Ovary (tissue), 9 donors: ENCODE measurements around the gene NRCAM. TPM values are rescaled to one million over a fixed set of nuclear protein-coding genes. Genes with fewer than 3 reads are reported as not detected.

Source experiments
- DNase-seq, 5 donors: peaks; one replicate each; pipeline ENCODE4 v3.0.0-alpha.2; 2019 to 2020
- H3K27ac ChIP-seq, 2 donors: fragments of 200-600 bp; one replicate each; pipeline versions ENCODE4 v1.5.1 to v1.8.0; 2019 to 2022
- H3K27me3 ChIP-seq: fragments of 200-600 bp; one replicate; pipeline ENCODE4 v1.8.0; 2022
- H3K36me3 ChIP-seq: fragments of 200-600 bp; sonication (generic); one replicate; pipeline ENCODE4 v1.5.1; 2019
- H3K4me1 ChIP-seq: one replicate; pipeline ENCODE4 v1.8.1; 2013; ENCODE audit warnings: mild to moderate bottlenecking, moderate library complexity; ENCODE audit not compliant: insufficient read depth
- H3K4me3 ChIP-seq: fragments of 200-600 bp; sonication (generic); one replicate; pipeline ENCODE4 v1.5.1; 2017
- H3K9me3 ChIP-seq, 2 donors: fragments of 200-600 bp in 1 of 2; sonication (generic) in 1 of 2; one replicate each; pipeline versions ENCODE4 v1.5.1 to v1.8.1; 2013 to 2019; ENCODE audit warnings: mild to moderate bottlenecking in 1 of 2, moderate library complexity in 1 of 2
- EP300 ChIP-seq: sonication (generic); formaldehyde crosslinking; IDR thresholded peaks from one replicate; pipeline ENCODE4 v1.6.1; 2017; ENCODE audit warnings: antibody characterized with exemption
- POLR2A ChIP-seq: fragments of 450-650 bp; IDR thresholded peaks from one replicate; pipeline ENCODE4 v1.6.1; 2017; ENCODE audit warnings: antibody characterized with exemption, mild to moderate bottlenecking, moderate library complexity
- WGBS, 3 donors: extraction: QIAGEN DNeasy Blood & Tissue Kit in 1 of 3; methylation state at CpG; one replicate each; pipeline versions ENCODE4 v1.1.5 to v1.1.7; 2013 to 2017; 5-methylcytosine and 5-hydroxymethylcytosine counted together
- intact Hi-C, 4 donors: fragments of 100-400 bp; cut with DNase I; formaldehyde crosslinking; loops; one replicate each; pipeline versions ENCODE4 v1.11.0 to v1.15.1; 2022 to 2023
- polyA plus RNA-seq, 2 donors: library from polyadenylated mRNA; stranded (reverse); fragments of 200-250 nt in 1 of 2; fragments of 350-450 nt in 1 of 2; fragmentation: Illumina TruSeq in 1 of 2; extraction: RNeasy Lipid Tissue Mini Kit (QIAGEN cat#74804) in 1 of 2; gene quantifications; one replicate each; pipeline ENCODE4 v1.2.3, GENCODE V29; 2013 to 2014
- total RNA-seq, 7 donors: library from RNA; depleted of rRNA in 2 of 7; stranded (reverse); fragments of >200 nt in 2 of 7; fragmentation: NEBNext Ultra II Directional in 3 of 7; extraction: Animal tissue kit (Norgen Biotek cat#: 25700) in 3 of 7; gene quantifications; one replicate each; pipeline versions ENCODE4 v1.1.0 to v1.2.4, GENCODE V29; 2016 to 2023
- TF ChIP-seq, protein P1 (sequence below), 3 donors: fragments of 450-650 bp in 2 of 3; fragments of 200-600 bp in 1 of 3; IDR thresholded peaks; one replicate each; pipeline versions ENCODE4 v1.5.1 to v1.8.0; 2016 to 2022; ENCODE audit warnings: antibody characterized with exemption in 3 of 3, mild to moderate bottlenecking in 1 of 3
- donor health status: DM: no; HTN: no; CAD: no; lungs with moderate emphysema.
- donor health status: DM: no; HTN: no; CAD: no.
- donor health status: Bipolar disorder and iron deficiency.
- donor health status: DM: yes; HTN: yes; CAD: no.
- donor health status: DM: no; HTN: no; CAD: no.
- donor health status: DM: yes; HTN: yes; CAD: no.

Gene NRCAM
- total and polyA plus RNA-seq, 9 donors: 0.61 to 14.8 (median 2.8) TPM

DNA sequence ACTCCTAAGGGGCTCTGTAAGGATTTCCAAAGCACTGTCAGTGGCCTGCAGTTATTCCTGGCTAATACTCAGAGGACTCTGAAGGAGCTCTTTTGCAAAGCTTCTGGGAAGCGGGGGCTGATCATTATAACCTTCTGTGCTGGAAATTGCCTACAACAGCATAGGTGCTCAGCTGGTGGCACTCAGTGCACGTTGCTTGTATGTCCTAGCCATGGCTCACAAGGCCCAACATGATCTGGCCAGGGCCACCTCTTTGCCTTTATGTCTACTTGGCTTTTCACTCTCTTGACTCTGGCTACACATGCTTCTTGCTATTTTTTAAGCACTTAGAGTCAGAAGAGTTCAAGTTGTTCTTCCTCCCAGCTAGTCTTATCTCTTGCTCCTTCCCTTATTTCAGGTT is 343.6 kb downstream of the NRCAM start:
- intact Hi-C loops: no loop called here
- TF ChIP-seq, protein P1, sequence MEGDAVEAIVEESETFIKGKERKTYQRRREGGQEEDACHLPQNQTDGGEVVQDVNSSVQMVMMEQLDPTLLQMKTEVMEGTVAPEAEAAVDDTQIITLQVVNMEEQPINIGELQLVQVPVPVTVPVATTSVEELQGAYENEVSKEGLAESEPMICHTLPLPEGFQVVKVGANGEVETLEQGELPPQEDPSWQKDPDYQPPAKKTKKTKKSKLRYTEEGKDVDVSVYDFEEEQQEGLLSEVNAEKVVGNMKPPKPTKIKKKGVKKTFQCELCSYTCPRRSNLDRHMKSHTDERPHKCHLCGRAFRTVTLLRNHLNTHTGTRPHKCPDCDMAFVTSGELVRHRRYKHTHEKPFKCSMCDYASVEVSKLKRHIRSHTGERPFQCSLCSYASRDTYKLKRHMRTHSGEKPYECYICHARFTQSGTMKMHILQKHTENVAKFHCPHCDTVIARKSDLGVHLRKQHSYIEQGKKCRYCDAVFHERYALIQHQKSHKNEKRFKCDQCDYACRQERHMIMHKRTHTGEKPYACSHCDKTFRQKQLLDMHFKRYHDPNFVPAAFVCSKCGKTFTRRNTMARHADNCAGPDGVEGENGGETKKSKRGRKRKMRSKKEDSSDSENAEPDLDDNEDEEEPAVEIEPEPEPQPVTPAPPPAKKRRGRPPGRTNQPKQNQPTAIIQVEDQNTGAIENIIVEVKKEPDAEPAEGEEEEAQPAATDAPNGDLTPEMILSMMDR (IDR thresholded peaks at IDR 0.05): no peak
- TF ChIP-seq POLR2A (no peak), EP300 (no peak)
- DNase-seq: no peak
- no peaks in the 10 kb centered on the region for H3K4me1 ChIP-seq
- H3K9me3 ChIP-seq: no peaks in the 10 kb centered on the region
- no peaks in the 10 kb centered on the region for H3K27me3 ChIP-seq
- 73 to 92% (median 81%) methylated on average over 2 of the region's 2 CpGs for WGBS, 3 donors
- H3K36me3 ChIP-seq: no peaks in the 10 kb centered on the region
- no peak overlapping the region for H3K27ac ChIP-seq
- H3K4me3 ChIP-seq: no peak overlapping the region

DNA sequence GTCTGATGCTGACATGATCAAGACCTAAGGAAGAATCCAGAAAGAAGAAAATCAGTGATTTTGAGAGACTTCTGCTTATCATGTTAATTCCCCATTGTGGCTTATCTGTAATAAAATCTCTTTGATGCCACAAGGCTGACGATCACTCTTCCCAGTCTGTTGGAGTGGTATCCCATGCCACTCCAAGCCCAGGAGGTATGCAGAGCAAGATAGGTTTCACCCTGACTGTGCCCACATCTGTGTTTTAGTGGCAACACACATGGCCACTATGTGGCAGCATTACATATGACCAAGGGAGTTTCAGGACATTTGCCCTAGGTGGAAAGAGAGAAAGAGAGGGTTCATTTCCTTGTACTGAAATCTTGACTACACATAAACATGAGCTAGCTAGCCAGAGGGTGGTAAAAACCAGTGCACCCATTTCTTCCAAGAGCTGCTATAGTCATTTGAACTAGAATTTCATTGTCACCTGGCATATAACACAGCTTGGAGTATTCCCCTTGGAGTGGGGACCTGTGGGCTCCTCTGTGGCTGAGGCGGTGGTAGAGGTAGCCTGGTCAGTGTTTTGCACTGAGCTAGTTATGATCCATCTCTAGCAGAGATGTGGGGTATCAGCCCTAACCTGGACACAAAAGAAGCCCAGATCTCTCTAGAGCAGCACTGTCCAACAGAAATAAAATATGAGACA is 346.9 kb downstream of the NRCAM start:
- no peak overlapping the region for H3K4me3 ChIP-seq
- 84 to 88% (median 88%) methylated on average over 2 of the region's 2 CpGs for WGBS, 3 donors
- TF ChIP-seq EP300 (no peak), POLR2A (no peak)
- TF ChIP-seq, protein P1 (IDR thresholded peaks at IDR 0.05): no peak
- no peaks in the 10 kb centered on the region for H3K4me1 ChIP-seq
- intact Hi-C loops: no loop called here
- H3K27me3 ChIP-seq: no peaks in the 10 kb centered on the region
- no peaks in the 10 kb centered on the region for H3K9me3 ChIP-seq
- H3K27ac ChIP-seq: no peak overlapping the region
- no peak for DNase-seq
- no peaks in the 10 kb centered on the region for H3K36me3 ChIP-seq

DNA sequence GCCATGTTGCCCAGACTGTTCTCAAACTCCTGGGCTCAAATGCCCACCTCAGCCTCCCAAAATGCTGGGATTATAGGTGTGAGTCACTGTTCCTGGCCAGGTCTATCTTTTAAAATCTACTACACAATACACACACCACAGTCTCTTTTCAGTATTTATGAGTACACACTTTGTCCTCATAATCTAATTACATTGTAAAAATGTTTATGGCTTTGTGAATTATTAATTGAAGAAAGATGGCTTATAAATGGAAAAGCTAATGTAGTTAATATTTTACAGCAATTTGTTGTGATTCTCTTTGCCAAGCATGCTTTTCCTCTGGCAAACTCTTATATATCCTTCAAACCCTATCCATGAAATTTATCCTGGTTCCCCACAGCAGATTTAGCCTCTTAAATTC is 348.1 kb downstream of the NRCAM start:
- no peak for DNase-seq
- Histone ChIP-seq H3K9me3 (no peaks in the 10 kb centered on the region), H3K4me3 (no peak overlapping the region), H3K27me3 (no peaks in the 10 kb centered on the region), H3K27ac (no peak overlapping the region), H3K36me3 (no peaks in the 10 kb centered on the region), H3K4me1 (no peaks in the 10 kb centered on the region)
- intact Hi-C loops: no loop called here
- TF ChIP-seq POLR2A: no peak
- TF ChIP-seq, protein P1 (IDR thresholded peaks at IDR 0.05): no peak
- no peak for TF ChIP-seq EP300

DNA sequence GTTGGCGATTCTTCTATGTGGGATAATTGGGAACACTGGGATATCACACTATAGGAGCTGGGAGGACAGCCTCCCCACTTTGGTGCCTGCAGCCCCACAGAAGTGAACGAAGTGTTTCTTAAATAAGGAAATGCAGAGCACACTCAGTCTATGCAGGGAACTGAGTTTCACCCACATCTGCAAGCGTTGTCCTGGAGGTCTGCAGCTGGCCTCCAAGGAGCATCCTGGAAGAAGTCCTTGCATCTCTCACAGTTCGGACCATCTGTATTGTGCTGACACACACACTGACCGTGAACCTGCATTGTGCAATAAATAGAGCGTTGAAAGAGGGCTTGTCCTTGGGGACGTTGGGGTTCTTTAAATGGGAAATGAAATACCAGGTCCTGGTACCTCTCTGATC is 351.9 kb downstream of the NRCAM start:
- DNase-seq: no peak
- no peaks in the 10 kb centered on the region for H3K36me3 ChIP-seq
- no peak overlapping the region for H3K4me3 ChIP-seq
- H3K4me1 ChIP-seq: no peaks in the 10 kb centered on the region
- TF ChIP-seq EP300: no peak
- TF ChIP-seq, protein P1 (IDR thresholded peaks at IDR 0.05): no peak
- no peak for TF ChIP-seq POLR2A
- no peaks in the 10 kb centered on the region for H3K9me3 ChIP-seq
- no peak overlapping the region for H3K27ac ChIP-seq
- no peaks in the 10 kb centered on the region for H3K27me3 ChIP-seq
- intact Hi-C loops: no loop called here
- WGBS, 3 donors: 56 to 73% (median 67%) methylated on average over 7 of the region's 7 CpGs
